GM19372 (cell line): ENCODE results near the gene PLEKHM2.

Experiments
- ATAC-seq: cut with Tn5 transposase; IDR thresholded peaks from one replicate; pipeline ENCODE4 v1.9.1; 2021; ENCODE audit warnings: mild to moderate bottlenecking, low read depth, moderate library complexity; ENCODE audit not compliant: unreplicated experiment

The PLEKHM2 gene

DNA sequence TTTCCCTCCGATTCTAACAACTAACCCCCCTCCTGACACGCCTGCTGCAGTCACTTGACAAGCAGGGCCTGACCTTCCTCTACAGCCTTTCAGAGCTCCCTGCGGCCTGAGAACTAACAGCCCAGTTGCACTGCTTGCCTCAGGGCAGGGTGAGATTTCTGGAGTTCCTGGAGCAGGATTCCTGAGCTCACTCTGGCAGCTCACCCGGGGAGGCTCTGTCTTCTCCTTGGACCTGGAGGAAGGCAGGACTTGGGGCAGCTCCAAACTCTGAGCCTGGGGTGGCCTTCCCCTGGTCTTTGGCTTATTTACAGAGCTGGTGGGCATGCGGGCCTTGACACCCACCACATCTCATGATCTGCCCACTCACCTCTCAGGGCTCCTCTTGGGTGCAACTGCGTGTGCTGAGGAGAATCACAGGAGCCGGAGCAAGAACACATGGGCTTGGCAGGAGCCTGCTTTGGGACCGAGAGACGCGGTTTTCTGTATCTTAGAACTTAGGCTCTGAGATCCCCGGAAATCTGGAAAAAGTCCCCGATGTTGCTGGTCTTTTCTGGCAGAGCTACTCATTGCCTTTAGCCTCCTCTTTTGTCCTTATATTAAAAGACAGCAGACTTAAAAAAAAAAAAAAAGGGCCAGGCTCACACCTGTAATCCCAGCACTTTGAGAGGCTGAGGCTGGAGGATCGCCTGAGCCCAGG, 38.9 kb downstream of the PLEKHM2 start:
- no peak for ATAC-seq

DNA sequence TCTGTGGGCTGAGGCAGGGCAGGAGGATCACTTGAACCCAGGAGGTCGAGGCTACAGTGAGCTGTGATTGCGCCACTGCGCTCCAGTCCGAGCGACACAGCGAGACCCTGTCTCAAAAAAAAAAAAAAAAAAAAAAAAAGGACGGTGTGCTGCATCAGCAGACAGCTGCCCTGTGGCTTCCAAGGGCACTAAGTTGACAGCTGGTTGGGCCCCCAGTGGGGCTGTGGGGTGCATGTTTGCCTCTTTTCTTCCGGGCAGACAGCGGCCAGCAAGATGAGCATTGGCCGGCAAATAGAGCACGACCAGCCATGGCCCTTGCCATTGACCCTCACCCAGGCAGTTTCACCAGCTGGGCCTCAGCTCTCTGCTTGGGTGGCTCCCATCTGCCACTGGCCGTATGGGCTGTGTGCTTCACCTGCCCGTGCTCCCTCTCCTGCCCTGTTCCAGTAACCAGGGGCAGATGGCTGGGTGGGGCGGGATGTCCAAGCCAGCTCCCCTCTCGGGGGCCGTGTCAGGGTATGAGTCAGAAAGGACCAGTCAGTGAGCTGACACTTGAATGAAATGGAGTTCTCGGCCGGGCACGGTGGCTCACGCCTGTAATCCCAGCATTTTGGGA, 39.6 kb downstream of the PLEKHM2 start:
- no peak for ATAC-seq

DNA sequence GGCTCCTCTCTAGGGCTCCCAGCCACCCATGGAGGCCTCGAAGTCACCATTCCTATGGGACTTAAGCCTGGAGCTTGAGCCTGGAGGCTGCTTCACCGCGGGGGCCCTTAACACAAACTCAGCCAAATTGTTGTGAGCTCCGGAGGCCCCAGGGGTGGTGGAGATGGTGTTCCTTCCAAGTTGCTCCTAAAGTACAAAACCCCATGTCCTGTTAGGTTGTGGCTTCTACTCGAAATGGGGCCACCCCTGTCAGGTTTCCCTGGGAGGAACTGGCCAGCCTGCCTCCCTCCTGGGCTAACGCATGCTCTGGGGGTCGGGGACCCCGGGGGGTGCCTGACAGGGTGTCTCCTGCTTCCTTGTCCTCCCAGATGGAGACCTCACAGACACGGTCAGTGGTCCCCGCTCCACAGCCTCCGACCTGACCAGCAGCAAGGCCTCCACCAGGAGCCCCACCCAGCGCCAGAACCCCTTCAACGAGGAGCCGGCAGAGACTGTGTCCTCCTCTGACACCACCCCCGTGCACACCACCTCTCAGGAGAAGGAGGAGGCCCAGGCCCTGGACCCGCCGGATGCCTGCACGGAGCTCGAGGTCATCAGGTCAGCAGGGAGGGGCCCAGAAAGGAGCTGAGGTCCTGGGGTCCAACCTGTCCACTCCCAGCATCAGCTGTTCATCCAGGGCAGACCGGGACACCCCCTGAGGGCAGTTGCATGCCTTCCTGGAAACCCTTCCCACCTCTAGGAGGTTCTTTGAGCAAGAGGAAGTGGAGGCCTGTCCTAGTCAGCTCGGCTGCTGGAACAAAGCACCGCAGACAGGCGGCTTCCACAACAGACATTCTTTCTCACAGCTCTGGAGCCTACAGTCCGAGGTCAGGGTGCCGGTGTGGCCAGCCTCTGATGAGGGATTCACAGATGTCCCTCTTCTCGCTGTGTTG, 41.1 kb downstream of the PLEKHM2 start:
- no peak for ATAC-seq

DNA sequence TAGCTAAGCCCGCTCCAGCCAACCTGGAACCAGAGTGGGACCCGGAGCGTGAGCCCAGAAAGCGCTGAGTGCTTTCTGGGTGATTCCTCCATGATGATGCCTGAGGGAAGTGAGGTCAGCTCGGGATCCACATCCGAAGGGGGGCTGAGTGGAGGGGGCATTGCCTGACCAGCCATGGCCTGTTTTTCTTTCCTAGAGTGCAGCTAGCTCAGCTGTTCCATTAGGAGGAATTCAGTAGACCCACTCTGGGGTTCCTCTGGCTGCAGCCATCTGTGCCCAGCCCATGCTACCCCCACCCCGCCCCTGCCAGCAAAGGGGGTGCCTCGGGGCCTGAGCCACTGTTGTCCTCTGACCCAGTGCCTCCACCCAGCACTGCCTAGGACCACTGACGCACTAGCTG, 42.4 kb downstream of the PLEKHM2 start:
- ATAC-seq: no peak

DNA sequence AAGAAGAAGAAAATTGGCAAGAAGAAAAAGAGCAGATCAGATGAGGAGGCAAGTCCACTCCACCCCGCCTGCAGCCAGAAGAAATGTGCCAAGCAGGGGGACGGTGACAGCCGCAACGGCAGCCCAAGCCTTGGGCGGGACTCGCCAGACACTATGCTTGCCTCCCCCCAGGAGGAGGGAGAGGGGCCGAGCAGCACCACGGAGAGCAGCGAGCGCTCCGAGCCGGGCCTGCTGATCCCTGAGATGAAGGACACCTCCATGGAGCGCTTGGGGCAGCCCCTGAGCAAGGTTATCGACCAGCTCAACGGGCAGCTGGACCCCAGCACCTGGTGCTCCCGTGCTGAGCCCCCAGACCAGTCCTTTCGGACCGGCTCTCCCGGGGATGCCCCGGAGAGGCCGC, 42.9 kb downstream of the PLEKHM2 start:
- ATAC-seq: no peak

DNA sequence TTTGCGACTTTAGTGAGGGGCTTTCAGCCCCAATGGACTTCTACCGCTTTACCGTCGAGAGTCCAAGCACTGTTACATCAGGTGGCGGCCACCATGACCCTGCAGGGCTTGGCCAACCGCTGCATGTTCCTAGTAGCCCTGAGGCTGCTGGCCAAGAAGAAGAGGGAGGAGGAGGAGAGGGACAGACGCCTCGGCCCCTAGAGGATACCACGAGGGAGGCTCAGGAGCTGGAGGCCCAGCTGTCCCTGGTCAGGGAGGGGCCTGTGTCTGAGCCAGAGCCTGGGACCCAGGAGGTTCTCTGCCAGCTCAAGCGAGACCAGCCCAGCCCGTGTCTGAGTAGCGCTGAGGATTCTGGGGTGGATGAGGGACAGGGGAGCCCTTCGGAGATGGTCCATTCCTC, 43.3 kb downstream of the PLEKHM2 start:
- no peak for ATAC-seq

DNA sequence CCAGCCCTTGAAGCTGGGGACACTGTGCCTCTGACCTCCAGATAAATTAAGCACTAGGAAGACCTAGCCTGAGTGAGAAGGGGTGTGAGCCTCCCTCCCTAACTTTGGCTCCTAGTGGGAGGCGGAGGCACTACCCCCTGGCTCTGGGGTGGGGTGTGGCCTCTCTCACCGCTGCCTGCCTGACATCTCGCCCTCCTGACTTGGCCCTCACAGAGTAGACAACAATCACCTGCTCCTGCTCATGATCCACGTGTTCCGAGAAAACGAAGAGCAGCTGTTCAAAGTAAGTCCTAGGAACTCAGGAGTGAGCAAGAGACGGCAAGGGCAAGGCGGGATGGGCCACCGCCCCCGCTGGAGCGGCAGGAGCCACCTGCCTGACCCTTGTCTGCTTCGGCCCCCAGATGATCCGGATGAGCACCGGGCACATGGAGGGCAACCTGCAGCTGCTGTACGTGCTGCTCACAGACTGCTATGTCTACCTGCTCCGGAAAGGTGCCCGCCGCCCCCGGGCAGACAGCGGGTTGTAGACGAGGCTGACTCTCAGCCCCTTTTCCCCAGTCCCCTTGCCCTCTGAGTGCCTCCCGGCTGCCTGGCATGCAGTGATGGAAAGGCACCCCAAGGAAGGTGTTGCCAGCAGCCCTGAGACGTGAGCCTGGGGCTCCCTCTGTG, 43.9 kb downstream of the PLEKHM2 start:
- ATAC-seq: no peak

DNA sequence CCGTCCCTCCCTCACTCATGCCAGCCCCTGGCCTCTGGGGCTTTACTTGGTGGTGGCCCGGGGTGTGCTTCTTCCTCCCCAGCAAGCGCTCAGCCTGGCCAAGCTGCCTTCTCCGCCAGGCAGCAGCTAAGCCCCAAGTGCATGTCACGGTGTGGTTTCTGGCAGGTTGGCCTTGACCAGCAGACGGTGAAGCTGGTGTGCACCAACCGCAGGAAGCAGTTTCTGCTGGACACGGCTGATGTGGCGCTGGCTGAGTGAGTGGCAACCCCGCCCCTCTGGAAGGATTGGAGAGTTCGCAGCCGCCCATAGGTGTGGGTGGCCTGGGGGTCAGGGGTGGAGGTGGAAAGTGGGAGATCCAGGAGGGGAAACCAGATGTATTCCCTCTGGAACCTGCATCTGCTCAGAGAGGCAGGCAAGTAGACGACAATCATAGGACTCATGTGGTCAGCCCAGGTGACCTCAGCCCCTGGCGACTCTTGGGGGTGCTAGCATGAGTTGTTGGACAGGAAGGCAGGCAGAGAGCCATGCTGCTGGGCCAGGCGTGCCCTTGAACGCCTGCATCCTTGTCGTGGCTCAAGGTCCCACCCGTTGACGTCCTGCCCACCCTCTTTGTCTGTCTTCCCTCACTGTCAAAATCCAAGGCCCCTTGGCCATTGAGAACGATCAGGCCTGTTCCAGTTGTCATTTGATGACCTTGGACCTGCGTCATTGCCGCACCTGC, 45.0 kb downstream of the PLEKHM2 start:
- ATAC-seq: no peak

DNA sequence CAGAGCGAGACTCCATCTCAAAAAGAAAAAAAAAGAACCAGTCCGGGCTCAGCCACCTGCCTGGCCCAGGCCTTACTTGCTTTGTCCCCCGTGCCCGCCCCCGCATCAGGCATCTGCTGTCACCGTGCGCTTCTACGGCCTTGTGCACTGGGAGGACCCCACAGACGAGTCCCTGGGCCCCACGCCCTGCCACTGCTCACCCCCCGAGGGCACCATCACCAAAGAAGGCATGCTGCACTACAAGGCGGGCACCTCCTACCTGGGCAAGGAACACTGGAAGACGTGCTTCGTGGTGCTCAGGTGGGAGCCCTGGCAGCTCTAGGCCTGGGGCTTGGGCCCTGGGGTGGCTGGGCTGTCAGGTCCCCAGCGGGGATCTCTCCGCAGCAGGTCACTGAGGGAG, 46.3 kb downstream of the PLEKHM2 start:
- no peak for ATAC-seq

DNA sequence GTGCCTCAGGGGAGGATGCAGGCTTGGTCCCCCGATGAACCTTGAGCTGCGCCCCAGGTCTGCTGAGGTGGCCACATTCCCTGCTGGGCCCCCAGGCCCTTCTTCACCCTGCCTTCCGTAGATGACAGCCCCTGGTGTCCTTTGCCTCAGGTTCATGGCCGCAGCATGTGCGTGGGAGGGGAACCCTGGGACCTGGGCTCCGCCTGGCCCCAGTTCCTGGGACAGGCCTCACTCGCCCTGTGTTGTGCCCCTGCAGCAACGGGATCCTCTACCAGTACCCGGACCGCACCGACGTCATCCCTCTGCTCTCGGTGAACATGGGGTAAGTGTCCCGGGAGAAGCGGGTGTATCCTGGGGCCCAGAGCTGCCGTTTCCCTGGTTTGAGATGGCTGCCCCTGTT, 46.8 kb downstream of the PLEKHM2 start:
- no peak for ATAC-seq

DNA sequence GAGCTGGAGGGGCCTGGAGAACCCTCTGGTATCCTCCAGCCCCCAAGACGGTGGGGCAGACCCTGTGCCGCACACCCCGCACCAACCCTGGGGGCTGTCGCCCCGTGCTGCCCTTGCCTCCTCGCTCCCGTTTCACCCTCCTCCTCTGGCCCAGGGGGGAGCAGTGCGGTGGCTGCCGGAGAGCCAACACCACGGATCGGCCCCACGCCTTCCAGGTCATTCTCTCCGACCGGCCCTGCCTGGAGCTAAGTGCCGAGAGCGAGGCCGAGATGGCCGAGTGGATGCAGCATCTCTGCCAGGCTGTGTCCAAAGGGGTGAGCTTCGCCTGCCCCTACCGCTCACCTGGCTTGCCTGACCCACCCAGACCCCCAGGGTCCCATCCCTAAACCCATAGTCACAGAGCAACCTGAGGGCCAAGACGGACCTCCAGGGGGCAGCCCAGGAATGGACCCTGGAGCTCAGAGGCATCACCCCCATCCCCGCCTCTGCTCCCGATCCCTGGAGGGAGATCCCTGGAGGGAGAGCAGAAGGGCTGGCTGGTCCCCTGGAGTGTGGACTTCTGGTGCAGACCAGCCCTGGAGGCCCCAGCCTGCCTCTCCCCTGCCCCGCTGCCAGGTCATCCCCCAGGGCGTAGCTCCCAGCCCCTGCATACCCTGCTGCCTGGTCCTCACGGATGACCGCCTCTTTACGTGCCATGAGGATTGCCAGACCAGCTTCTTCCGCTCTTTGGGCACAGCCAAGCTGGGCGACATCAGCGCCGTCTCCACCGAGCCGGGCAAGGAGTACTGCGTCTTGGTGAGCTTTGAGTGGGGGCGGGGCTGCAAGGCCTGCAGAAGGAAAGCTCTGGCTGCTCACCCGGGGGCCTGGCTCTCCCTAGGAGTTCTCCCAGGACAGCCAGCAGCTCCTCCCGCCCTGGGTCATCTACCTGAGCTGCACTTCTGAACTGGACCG, 47.9 kb downstream of the PLEKHM2 start:
- no peak for ATAC-seq

DNA sequence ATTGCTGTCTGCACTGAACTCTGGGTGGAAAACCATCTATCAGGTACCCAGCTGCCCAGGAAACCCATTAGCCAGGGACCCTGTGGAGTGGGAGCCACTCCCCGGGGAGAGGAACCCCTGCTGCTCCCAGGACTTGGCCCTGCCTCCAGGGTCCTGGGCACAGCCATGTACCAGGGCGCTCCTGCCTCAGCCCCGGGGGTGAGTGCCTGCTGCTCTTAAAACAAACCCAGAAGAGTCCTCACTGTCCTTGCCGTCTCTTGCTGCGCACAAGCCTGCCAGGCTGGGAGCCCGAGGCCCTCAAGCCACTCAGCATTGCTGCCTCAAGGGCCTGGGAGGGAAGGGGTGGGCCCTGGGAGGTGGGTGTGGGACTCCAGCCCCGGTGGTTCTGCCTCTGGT, 48.6 kb downstream of the PLEKHM2 start:
- no peak for ATAC-seq

DNA sequence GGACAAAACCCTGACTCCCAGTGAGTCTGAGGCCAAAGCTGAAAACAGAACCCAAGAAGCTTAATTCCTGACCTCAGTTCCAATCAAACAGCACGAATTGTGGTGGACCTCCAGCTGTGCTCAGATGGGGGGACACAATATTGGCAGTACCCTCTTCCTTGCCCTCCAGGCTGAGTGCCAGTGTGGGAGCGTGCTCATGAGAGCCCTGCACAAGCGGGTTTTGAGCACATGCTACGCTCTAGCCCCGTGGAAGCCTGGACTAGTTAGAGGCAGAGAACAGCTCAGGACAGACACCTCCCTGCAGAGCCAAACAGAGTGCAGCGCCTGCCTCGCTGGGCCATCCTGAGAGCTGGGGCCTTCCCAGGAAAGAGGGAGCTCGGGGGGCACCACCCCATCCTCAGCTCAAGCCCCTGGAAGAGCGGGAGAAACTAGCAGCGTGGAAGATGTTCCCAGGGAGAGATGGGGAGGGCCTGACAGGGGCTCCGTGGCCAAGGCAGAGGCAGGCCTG, 49.2 kb downstream of the PLEKHM2 start:
- ATAC-seq: no peak

DNA sequence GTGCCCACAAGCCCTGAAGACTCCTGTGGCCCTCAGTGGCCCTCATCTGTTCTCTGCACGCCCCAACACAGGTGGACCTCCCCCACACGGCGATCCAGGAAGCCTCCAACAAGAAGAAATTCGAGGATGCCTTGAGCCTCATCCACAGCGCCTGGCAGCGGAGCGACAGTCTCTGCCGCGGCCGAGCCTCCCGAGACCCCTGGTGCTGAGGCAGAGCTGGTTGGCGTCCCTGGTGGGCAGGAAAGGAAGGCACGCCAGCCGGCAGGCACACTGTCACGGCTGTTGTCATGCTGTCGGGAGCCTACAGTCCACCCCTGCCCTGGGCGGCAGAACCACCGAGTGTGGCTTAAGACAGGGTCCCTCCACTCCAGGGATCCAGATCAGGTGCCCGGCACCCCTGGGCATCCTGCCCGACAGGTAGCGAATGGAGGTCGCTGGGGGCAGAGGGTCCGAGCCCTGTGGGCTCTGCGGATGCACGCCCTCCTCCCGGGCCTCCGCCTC, 49.7 kb downstream of the PLEKHM2 start:
- ATAC-seq: no peak

DNA sequence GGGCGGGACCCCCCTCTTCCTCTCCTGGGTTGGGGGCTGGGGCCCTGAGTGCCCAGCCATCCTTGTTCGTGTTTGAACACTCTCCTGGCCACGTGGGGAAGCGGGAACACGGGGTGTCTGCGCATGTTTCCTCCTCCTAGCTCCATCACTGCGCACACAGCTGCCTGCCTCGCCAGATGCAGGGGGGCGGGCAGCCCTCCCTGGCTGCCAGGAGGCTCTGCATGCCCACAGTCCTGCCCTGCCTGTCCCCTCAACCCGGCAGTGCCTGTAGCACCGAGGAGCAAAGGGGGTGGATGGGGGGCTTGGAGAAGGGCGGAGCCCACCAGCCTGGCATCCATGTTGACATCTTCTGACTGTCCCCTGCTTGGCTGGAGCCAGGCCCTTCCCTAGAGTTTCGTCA, 50.2 kb downstream of the PLEKHM2 start:
- ATAC-seq: no peak

DNA sequence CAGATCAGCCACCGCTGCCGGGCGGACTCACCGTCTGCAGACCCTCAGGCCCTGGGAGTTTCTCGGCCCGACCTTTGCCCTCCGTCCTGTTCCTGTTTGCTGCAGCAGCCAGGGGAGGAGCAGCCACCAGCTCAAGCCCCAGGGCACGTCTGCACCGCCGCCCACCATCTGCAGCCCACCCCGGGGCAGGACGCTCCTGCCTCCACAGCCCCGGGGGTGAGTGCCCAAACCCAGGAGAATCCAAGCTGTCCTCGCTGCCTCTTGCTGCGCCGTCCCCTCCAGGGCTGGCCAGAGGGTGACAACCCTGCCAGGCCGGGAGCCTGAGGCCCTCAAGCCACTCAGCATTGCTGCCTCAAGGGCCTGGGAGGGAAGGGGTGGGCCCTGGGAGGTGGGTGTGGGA, 50.8 kb downstream of the PLEKHM2 start:
- no peak for ATAC-seq

DNA sequence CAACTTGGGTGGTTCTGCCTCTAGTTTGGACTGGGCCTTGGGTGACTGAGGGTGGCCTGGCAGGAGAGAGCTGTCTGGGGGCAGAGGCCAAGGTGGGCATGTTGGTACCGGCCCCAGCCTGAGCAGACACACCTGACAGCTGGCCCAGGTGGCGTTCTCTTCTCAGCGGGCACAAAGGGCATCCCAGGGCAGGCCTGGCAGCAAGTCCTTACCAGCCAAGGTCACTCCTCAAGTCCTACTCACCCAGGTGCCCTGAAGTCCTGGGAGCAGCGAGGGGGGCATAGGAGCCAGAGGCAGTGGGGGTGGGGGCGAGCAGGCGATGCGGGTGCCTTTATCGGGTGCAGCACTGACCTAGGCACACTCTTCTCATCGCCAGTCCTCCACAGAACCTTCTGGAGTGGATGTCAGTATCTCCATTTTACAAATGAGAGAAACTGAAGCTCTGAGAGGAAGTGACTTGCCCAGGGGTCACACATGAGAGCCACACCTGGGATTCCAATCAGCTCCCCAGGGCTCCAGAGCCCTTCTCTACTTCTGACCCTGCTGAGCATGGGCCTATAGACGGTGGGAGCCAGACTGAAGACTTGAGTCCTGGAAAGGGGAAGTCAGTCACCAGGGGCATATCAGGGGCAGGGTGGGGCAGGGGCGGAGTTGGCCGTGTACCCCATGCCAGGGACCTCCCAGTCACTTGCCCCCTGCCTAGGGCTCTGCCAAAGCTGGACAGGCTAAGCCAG, 51.4 kb downstream of the PLEKHM2 start:
- ATAC-seq: no peak
